HG03135 (cell line): Measurements from ENCODE around the gene RFX3.
A peak's percentile ranks its signal among the peaks of the same experiment; 100 is the strongest.

Experiments used
- ATAC-seq: cut with Tn5 transposase; IDR thresholded peaks from one replicate; pipeline ENCODE4 v1.9.1; 2021; ENCODE audit warnings: mild to moderate bottlenecking, moderate library complexity; ENCODE audit not compliant: unreplicated experiment

The RFX3 gene

DNA sequence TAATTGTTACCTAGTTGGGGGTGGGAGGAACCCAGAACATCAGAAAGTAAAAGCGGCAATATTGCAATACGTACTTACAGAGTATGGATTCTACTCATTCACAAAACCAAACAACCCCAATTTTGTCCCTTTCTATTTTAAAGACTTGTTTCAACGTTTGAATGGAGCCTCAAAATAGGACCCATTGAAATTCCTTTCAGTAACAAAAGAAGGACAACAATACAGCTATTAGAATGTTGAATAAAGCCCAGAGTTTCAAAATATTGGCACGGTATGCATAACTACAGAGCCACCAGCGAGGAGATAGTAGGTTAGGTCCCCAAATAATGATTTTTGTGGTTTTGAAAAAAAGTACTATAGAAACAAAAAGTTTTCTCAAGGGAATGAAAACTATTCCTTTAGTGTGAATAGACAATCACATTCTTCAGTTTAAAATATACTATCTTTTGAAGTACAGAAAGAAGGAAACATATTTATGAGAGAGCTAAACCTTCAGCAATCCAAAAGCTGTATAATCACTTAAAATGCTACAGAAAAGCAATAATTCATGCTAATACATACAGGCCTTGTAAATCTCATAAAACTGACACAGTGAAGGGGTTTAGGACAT lies 235.5 kb downstream of the RFX3 start:
- no peak for ATAC-seq

DNA sequence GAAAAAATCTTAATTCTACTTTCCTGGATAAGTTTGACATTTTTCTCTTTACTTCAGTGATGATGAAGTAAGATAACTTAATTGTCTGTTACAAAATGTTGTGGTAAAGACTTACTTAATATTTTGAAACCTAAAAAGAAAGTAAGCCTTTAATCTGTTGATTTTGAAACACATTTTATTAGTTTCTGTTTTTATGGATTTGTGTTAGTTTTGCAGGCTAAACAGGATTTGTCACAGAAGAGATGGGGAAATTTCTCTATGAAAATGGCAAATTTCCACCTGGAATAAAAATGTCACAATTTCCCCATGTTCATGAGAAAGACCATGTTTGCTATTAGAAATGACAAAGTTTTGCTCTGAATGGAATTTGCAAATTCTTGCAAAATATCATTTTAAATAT lies 237.1 kb downstream of the RFX3 start:
- no peak for ATAC-seq

DNA sequence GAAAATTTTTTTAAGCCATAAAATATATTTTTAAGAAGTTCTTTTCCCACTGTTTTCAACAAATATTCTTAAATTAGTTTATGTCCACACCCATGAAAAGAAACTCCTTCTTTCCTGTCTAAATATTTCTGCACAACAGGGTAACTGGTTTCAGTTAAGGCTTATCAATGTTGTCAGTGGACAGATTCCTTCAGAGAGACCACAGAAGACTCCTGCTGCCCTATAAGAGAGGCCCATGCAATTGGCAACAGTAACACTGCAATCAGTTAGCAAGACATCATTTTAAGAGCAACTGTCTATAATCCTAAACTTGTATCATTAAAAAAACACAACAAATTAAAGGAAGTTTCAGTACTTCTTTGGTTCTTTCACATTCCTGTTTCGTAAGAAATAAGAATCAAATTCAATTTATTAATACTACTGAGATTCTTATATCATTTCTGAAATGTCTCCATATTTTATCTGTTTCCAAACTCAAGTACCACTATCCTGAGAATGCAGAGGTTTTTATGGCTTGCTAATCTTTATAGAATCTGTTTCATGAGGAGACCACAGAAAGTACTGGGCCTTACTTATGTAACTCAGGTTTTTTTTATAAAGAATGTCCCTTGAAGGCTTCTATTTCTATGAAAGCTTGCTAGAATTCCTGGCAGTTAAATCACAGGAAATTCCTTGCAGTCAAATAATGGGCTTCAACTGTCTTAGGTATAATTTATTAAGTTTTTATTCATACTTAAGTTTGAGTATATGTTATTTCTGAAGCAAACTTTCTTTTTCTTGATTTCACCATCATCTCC lies 240.2 kb downstream of the RFX3 start:
- ATAC-seq = no peak

DNA sequence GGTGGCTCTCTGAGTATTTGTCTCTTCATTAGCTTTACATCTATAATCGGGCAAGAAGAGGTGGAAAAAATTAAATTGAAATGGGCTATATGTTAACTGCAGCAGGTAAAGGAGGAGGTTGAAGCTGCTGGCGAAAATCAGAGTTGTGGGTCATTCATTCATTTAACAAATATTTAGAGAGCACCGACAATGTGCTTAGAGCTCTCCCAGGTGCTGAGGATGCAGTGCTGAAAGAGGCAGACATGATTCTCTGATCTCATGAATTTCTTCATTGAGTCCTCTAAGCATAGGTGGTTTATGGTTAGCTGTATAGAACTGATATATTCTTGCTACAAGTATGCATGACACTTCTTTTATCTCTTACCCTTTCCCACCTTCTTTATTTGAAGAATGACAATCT lies 243.4 kb downstream of the RFX3 start:
- ATAC-seq = no peak

DNA sequence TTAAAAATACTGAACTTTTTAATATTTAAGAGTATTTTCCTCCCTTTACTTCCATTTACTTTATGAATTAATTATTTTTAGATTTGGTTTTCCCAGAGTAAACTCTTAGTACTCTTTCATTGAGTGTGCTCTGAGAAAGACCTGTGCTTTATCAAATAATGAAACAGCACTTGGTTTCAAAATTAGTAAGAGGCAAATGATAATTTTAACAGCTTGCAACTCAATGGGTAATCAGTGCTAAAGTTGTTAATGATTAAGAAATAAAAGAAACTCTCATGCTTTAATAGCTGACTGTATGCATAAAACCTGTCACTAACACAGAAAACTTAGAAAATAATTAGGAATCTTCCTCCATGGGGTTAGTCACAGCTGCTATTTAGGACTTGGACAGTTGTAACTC lies 244.4 kb downstream of the RFX3 start:
- peak; percentile 73 for ATAC-seq

DNA sequence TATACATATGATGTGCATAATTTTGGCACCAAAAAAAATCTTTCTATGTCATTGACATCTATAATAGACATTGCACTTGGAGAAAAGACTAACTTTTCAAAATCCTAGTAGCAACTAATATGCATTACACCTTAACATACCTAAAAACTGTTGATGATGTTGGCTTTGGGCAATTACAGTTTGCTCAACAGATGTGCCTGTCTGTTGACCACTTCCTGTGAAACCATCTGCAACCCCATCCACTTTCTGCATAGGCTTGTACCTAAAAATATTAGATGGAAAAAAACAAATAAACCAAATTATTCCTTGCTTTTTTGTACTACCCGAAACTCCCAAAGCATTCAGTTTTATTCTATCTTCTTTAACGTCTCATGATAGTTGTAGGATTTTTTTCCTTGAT lies 248.6 kb downstream of the RFX3 start:
- ATAC-seq = no peak

DNA sequence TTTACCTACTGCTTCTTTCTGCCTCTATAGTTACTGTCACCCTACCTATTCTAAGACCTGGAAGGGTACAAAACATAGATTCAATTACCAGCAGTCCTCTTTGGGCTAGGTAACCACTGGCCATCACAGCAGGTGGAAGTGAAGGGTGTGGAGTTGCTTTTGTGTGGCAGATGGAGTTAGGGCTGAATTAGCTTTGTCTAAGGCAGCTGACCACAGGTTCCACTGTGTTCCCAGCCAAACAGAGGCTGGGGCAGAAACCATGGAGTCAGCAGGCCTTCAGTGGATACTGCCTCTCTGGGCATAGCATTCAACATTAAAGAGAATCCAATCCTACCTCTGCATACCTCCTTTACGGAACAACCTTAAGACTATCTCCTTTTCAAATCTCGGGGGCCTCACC lies 254.2 kb downstream of the RFX3 start:
- no peak for ATAC-seq

DNA sequence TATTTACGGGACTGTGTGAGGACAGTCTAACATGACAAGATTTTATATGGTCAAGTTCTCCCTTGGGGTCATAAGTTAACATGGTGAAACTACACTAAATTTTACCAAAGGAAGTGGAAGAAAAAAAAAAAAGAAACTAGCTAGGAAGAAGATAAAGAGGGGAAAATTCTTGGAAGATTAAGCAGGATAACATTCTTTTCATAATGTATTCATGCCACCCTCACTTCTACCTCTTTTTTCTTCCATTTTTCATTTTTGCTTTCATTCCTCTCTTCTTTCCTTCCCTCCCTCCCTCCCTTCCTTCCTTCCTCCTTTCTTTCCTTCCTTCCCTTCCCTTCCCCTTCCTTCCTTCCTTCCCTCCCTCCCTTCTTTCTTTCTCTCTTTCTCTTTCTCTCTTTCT lies 254.6 kb downstream of the RFX3 start:
- ATAC-seq = no peak

DNA sequence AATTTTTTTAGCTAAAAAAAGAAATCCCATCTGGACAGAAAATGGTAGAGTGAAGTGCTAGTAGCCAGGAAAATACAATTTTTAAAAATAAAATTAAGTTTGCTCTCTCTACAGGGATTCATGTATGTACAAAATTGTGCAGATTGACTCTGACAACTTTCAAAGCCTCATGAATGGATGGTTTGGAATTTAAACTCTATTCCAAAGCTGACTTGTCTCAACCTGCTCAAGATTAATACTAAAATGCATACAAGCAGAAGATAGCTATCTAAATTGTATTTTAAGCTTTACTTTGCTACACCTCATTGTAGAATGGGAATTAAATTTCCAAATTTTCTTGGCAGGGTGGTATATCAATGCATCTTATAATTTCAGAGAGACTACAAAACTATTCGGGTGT lies 257.6 kb downstream of the RFX3 start:
- no peak for ATAC-seq

DNA sequence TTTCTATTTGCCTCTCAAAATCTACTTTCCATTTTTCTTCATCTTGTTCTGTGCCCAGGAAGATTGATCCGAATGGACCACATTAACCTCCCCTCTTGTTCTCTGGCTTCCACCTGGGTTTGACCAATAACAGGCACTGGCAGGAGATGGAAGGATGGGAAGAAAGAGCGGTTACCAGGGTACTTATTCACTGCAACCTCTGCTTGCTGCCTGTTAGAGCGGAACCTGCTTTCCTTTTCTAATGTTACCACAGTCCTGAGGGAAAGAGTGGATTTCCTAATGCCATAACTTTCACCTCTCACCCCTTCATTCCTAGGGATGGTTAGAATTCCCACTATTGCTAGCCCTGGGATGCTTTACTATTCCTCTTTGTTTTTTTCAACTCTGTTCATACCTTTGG lies 262.1 kb downstream of the RFX3 start:
- no peak for ATAC-seq

DNA sequence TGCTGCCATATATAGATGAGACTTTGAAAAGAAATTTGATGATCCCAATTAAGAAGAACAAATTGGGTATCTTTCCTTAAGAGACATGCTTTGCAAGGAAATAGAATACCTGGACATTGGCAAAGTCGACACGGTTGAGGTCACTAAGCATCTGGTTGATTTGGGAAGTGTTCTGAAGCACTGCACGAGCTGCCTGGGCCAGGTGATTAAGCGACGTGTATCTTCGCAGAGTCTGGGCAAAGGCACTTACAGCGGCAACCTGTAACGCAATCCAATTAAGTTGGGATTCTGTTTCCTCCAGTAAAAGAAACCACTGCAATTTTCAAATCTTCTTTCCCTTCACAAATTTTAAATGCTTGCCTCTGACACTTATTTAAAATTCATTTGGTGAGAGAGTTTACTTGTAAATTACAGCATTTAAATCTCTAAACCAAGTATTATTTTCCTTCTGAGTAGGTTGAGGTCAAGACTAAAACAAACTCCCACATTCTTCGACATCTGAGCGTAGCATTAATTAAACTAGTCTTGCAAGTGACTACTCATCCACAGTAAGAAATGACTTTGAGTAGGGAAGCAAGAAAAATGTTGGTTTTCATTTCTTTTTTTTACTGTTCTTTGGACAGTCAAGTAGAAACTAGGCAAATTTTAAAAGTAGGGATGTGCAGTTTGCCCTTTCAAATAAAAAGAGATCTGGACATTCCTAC lies 262.8 kb downstream of the RFX3 start:
- no peak for ATAC-seq

DNA sequence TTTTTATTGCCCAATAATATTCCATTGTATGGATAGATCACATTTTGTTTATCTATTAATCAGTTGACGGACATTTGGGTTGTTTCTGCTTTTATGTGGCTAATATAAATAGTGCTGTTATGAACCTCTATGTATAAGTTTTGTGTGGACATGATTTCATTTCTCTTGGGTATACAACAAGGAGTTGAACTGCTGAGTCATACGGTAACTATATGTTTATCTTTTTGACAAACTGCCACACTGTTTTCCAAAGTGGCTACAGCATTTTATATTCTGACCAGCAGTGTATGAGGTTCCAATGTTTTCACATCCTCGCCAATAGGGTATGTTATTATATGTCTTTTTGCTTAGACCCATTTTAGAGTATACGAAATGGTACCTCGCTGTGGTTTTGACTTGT lies 264.3 kb downstream of the RFX3 start:
- ATAC-seq = no peak

DNA sequence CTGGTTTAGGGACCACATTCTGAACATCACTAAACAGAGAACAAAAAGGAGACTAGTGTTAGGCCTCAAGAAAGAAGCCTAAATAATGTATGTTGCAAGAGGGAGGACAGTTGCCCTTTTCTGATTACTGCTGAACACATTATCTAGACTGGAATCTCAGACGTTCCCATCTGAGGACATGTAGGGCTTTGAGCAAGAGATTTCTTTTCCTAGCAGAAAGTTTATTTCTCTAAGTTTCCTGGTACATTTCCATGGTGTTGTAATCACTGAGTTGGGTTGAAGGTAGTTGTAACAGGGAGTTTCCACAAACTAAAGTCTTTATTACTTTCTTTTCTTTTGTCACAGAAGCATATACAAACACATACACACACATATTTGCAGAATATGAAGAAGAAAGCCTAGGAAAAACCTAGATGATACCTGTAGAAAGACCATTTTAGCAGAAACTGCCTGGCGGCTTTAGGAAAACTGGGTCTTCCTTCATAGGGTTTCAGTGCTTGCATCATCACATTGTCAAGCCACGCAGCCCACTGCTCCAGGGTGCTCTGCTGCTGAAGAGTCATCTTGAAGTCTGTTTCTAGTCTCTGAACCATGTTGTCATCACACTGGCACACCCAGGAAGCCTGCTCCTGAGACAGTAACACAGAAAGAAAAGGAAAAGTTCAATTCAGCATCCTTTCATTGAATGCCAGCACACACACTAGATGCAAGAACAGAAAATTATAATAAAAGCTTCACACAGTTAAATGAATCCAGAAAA lies 269.1 kb downstream of the RFX3 start:
- no peak for ATAC-seq

DNA sequence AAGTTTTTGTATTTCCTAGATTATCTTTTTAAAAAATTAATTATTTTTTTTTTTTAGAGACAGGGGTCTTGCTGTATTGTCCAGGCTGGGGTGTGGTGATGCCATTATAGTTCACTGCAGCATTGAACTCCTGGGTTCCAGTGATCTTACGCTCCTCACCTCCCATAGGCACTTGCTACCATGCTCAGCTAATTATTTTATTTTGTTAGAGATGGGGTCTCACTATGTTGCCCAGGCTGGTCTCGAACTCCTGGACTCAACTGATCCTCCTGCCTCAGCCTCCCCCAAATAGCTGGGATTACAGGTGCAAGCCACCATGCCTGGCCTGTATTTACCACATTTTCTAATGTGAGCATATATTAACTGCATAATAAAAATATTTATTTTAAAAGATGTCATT lies 274.5 kb downstream of the RFX3 start:
- no peak for ATAC-seq

DNA sequence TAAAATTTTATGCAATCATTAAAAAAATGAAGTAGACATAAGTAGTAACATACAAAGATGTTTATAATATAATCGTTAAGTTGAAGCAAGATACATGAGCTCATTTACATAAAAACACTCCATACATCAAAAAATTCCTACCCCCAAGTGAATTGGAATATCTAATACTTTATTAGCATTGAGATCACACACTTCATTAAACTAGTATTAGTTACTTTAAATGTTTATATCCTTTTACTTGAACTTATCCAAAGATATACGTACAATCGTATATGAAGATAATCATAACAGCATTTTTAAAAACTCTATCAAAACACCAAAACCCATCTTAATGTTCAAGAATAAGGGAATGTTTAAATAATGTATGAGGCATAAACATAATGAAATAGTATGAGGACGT lies 275.1 kb downstream of the RFX3 start:
- ATAC-seq = no peak

DNA sequence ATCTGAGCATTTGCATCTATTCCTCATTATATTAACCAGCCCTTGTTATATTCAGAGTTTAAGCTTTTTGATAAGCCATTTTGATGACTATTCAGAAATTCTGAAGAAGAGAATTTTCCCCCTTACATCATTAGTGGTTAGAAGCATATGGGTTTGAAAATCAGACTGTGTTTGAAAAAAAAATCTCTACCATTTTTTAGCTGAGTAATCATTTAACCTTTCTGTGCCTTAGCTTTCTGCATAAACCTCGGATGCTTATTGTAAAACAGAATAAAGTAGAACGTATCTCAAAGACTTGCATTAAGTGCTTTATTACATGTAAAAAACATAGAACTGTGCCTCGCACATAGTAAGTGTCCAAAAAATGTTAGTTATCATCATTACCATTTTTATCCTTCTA lies 278.6 kb downstream of the RFX3 start:
- ATAC-seq = no peak

DNA sequence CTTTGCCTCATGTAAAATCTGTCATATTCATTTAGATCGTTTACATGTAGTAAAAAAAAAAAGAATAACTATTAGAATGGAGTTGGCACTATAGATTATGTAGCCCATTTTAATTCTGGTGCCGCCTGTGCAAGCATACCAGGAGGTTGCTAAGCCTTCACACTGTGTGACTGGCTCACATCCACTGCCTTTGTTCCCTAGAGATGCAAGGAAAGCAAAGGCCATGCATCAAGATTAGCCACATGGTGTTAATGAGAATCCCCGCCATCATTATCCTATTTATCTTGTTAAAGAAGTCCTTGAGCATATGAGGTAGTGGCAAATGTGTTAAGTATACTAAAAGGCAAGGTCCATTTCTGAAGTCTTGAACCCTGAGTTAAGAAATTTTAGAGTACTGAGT lies 279.6 kb downstream of the RFX3 start:
- no peak for ATAC-seq

DNA sequence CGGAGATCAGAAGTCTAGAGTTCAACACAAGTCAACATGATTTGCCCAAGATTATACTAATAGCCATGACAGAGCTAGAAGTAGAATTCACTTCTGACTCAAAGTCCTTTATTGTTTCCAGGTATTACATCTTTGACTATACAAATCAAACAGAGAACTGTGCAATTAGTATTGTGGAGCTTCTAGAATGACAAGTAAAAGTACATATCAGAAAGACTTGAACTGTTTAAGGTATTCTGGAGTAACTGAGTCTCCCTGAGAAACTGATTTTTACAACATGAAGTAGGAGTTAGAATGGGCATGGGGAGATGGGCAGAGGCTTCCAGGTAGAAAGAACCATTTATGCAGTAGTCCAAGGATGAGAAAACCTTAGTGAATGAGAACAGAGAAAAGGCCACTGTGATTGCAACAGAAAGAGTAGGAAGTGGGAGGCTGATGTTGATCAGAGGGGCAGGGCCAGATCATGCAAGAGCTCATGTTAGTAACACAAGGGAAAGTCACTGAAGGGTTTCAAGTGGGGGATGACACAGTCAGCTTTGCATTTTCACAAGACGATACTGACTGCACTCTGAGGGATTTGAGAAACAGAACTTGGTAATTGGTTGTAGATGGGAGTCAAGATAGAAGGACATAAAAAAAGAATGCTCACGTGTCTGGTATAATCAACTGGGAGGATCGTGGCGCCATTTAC lies 280.7 kb downstream of the RFX3 start:
- ATAC-seq = peak; percentile 55

DNA sequence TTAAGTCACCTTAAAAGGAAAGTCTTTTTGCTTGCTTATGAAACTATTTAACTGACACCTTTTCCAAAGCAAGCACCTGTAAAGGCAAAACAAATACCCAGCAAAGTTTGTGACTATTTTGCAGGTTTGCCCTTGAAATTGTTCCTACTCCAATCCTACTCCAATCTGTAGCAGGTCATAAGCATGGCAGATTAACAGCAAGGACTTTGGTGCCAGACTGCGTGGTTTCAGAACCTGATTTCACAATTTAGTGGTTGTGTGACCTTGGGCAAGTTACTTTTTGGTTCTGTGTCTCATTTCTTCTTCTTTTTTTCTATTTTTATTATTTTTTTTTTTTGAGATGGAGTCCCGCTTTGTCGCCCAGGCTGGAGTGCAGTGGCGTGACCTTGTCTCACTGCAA lies 282.1 kb downstream of the RFX3 start:
- ATAC-seq = no peak

DNA sequence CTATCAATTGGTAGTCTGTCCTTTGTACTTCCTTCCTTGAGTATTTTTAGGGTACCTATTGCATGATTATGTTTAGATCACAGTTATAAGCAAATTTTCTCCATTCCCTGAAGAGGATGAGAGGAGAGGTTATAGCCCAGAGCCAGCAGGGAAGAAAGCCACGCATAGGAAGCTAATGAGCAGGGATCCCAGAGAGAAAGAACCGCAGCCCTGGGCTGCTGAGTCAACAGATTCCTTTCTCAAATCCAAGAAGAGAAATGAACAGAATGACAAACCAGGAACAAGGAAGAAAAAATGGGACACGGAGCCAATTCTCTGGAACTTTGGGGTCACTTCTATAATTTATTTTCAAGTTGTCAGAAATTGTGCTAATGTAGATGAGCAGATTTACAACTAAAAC lies 284.5 kb downstream of the RFX3 start:
- ATAC-seq = no peak
